Measurements from ENCODE around the gene CNN2.

GRCh38 chr19:1040476-1041271 is 14.3 kb downstream of the CNN2 start:
- TF ChIP-seq CTCF (IDR thresholded peaks at IDR 0.05) (no peak), EZH2 (IDR thresholded peaks at IDR 0.05; ENCODE audit: borderline replicate concordance, insufficient read depth, low read depth, low read length, poor library complexity, severe bottlenecking) (no peak)

All from B cell (primary cell).